22Rv1 (cell line): ENCODE results near the gene MYOZ1.

Experiments
- H3K27ac ChIP-seq: fragments of 450-650 bp; 2 replicates; pipeline ENCODE4 v1.5.1; 2017
- CTCF ChIP-seq: fragments of 450-650 bp; IDR thresholded peaks from 2 replicates; pipeline ENCODE4 v1.5.1; 2017; ENCODE audit warnings: mild to moderate bottlenecking
- ZFX ChIP-seq: fragments of 450-650 bp; IDR thresholded peaks from 2 replicates; pipeline ENCODE4 v1.6.1; 2017; ENCODE audit warnings: antibody characterized with exemption, borderline replicate concordance

MYOZ1 gene

GRCh38 chr10:73647875-73648651 lies 6.8 kb upstream of the MYOZ1 start:
- TF ChIP-seq CTCF, result no peak
- no peak overlapping the region for H3K27ac ChIP-seq

GRCh38 chr10:73647211-73647874 lies 6.1 kb upstream of the MYOZ1 start:
- no peak for TF ChIP-seq CTCF
- TF ChIP-seq ZFX, result no peak
- no peak overlapping the region for H3K27ac ChIP-seq

GRCh38 chr10:73646598-73647041 lies 5.3 kb upstream of the MYOZ1 start:
- TF ChIP-seq CTCF (no peak), ZFX (no peak)
- no peak overlapping the region for H3K27ac ChIP-seq

DNA sequence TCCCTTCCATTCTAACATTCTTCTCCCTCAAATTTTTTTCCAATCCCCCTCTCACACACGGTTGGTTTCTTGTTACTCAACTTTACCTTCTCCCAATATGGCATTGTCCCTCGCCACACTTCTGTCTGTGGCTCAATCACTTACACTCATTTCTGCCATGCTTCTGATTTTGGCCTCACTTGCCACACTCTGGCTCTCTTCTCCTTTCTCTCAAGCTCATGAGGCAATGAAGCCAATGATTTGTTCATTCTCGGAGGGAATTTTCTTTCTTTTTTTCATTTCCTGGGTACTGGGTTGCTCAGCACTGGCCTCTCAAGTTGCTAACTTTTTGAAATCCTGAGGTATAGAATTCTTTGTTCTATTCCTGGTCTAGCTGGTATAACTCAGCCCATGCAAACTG lies 4.0 kb upstream of the MYOZ1 start:
- no peak overlapping the region for H3K27ac ChIP-seq
- TF ChIP-seq ZFX (no peak), CTCF (no peak)

DNA sequence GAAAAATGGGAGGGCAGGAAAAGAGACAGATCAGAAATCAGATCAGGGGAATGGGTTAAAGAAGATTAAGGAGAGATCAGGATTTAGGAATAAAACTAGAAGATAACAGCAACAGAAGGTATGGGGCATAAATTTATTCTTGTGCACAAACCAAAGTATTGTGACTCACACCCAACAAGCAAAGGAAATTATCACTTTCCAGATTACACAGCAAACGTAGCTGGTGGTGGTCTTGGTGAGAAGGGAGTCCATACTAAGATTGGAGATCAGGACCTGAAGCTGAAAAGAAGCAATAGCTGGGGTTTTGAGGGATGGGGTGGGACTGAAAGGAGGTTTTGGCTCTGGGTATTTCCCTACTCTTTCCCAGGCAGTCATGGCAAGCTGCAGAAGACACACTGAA lies 3.5 kb upstream of the MYOZ1 start:
- TF ChIP-seq ZFX, result no peak
- no peak for TF ChIP-seq CTCF
- H3K27ac ChIP-seq, result no peak overlapping the region

DNA sequence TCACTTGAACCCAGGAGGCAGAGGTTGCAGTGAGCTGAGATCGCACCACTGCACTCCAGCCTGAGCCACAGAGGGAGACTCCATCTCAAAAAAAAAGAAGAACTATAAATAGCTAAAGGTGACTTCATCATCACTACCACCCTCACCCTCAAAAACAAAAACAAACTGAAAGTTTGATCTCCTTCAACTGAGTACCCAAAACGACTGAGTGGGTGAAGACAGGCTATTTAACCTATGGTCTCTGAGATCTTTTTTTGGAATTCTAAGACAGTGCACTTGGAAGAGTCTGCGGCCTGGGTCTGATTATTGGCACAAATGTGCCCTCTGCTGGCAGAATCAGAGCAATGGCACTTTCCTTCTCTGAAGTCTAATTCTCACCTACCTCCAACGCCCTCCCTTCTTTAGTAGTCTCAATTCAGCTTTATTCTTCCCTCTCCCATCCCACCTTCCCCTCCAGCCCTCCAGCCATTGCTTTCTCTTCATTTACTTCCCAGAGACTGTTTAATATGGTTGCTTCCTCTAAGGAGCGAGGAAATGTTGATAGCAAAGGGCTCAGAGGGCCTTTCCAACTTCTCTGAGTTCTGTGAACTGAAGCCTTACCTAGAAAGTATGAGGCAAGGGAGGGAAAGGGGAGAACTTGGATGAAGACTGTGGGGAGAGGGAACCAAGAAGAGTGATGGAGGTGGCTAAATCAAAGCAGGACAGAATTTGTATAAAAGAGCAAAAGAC lies 2.9 kb upstream of the MYOZ1 start:
- peak; percentile 83 for TF ChIP-seq CTCF
- TF ChIP-seq ZFX, result no peak
- peak overlapping the region; percentile 13; the same call in 1 of the 2 replicates for H3K27ac ChIP-seq
